Measurements from ENCODE around the gene EGFL7.

Gene EGFL7

GRCh38 chr9:136621019-136621733, 41.5 kb upstream of the EGFL7 start:
- CTCF ChIA-PET: interaction anchor here (2.7 kb wide), 1 partner anchor 136 kb away, joined by 12 read pairs; no protein-coding TSS in a partner anchor
- no peak for TF ChIP-seq CTCF (IDR thresholded peaks at IDR 0.05; ENCODE audit: control extremely low read depth, extremely low read depth, low read depth, missing control alignments)
- POLR2A ChIA-PET: no interaction called here
- DNase-seq (ENCODE audit: extremely low spot score): no peak

- CTCF ChIA-PET: no interaction called here
- POLR2A ChIA-PET: no interaction called here
- no peak for TF ChIP-seq CTCF (IDR thresholded peaks at IDR 0.05; ENCODE audit: control extremely low read depth, extremely low read depth, low read depth, missing control alignments)
- no peak for DNase-seq (ENCODE audit: extremely low spot score)
Measured at GRCh38 chr9:136621734-136622093, 41.0 kb upstream of the EGFL7 start.

- POLR2A ChIA-PET: no interaction called here
- CTCF ChIA-PET: interaction anchor here (8.5 kb wide), 1 partner anchor 135 kb away, joined by 247 read pairs; no protein-coding TSS in a partner anchor
- DNase-seq (ENCODE audit: extremely low spot score): no peak
- TF ChIP-seq CTCF (IDR thresholded peaks at IDR 0.05; ENCODE audit: control extremely low read depth, extremely low read depth, low read depth, missing control alignments): no peak
Measured at GRCh38 chr9:136622538-136622948, 40.2 kb upstream of the EGFL7 start.

- no peak for TF ChIP-seq CTCF (IDR thresholded peaks at IDR 0.05; ENCODE audit: control extremely low read depth, extremely low read depth, low read depth, missing control alignments)
- ChIA-PET POLR2A (no interaction called here), CTCF (interaction anchor here (0.7 to 8.5 kb wide), 5 partner anchors 10 to 136 kb away, joined by 3 to 247 read pairs (median 3); no protein-coding TSS in a partner anchor)
- DNase-seq (ENCODE audit: extremely low spot score): no peak
Measured at GRCh38 chr9:136623016-136623841, 39.5 kb upstream of the EGFL7 start.

- no peak for DNase-seq (ENCODE audit: extremely low spot score)
- ChIA-PET POLR2A (no interaction called here), CTCF (interaction anchor here (0.7 to 8.5 kb wide), 5 partner anchors 11 to 136 kb away, joined by 3 to 247 read pairs (median 3); no protein-coding TSS in a partner anchor)
- no peak for TF ChIP-seq CTCF (IDR thresholded peaks at IDR 0.05; ENCODE audit: control extremely low read depth, extremely low read depth, low read depth, missing control alignments)
Measured at GRCh38 chr9:136623842-136624183, 38.9 kb upstream of the EGFL7 start.

GRCh38 chr9:136624184-136624951, 38.3 kb upstream of the EGFL7 start:
- ChIA-PET CTCF (interaction anchor here (0.7 to 8.5 kb wide), 9 partner anchors 9 to 137 kb away, joined by 3 to 247 read pairs (median 3); no protein-coding TSS in a partner anchor), POLR2A (interaction anchor here (0.6 to 0.9 kb wide), 2 partner anchors 20 to 80 kb away, joined by 3 read pairs; no protein-coding TSS in a partner anchor)
- DNase-seq (ENCODE audit: extremely low spot score): no peak
- no peak for TF ChIP-seq CTCF (IDR thresholded peaks at IDR 0.05; ENCODE audit: control extremely low read depth, extremely low read depth, low read depth, missing control alignments)

Measured in GM10248 (cell line).